HCT116 (cell line): ENCODE measurements around the gene KCTD10. TPM values are rescaled to one million over a fixed set of nuclear protein-coding genes. Genes with fewer than 3 reads are reported as not detected.

Source experiments
- ATAC-seq: fragments of 200-7000 bp; cut with Tn5 transposase; 2 replicates; pipeline ENCODE4 v1.9.1; 2020; ENCODE audit warnings: mild to moderate bottlenecking, moderate library complexity
- BruUV-seq: library from RNA; stranded (reverse); fragments of 400-500 nt; replicated peaks from 2 replicates; lab custom pipeline; 2021; lab: Mats Ljungman, UMichigan
- CTCF ChIA-PET: fragments of 300-600 bp; sonication (Branson Sonifier 250); formaldehyde crosslinking; loops from one replicate; lab custom pipeline; 2021; ENCODE audit warnings: antibody characterized with exemption; lab: Charles Lee
- POLR2A ChIA-PET: fragments of 300-600, 350-600 bp; sonication (Branson Sonifier 250); formaldehyde crosslinking; loops from one replicate; lab custom pipeline; 2021; ENCODE audit warnings: antibody characterized with exemption; lab: Charles Lee
- RAD21 ChIA-PET, 2 experiments: fragments of 300-600 bp; sonication (Branson Sonifier 250); formaldehyde crosslinking; loops; one replicate each; lab custom pipeline; 2023; ENCODE audit warnings: low total read pairs in 2 of 2; ENCODE audit not compliant: uncharacterized antibody in 2 of 2, unreplicated experiment in 2 of 2, low non-redundant PET in 1 of 2; lab: Charles Lee
- DNase-seq: peaks from one replicate; pipeline ENCODE4 v3.0.0-alpha.2; 2010; ENCODE audit warnings: low read depth, low spot score
- H2AFZ ChIP-seq: fragments of 200-600 bp; shearing (Covaris generic), sonication (generic); 2 replicates; pipeline ENCODE4 v1.6.1; 2017; ENCODE audit warnings: low read depth, mixed run types, mixed read lengths, antibody characterized with exemption, low read length; ENCODE audit not compliant: poor library complexity, severe bottlenecking
- H3K27ac ChIP-seq: 2 replicates; pipeline ENCODE4 v1.5.1; 2012; ENCODE audit warnings: low read depth, low read length
- H3K27me3 ChIP-seq: fragments of 200-600 bp; sonication (generic); 2 replicates; pipeline ENCODE4 v1.6.1; 2016; ENCODE audit warnings: mixed run types, low read length, mixed read lengths; ENCODE audit not compliant: insufficient read depth
- H3K36me3 ChIP-seq, 2 experiments: fragments of 200-500 bp in 1 of 2; fragments of 200-600 bp in 1 of 2; sonication (Bioruptor generic) in 1 of 2; sonication (generic) in 1 of 2; 2 replicates each; pipeline versions ENCODE4 v1.5.1 to v1.6.1; 2014 to 2016; ENCODE audit warnings: low read length in 2 of 2, inconsistent platforms in 1 of 2, mixed read lengths in 1 of 2, mixed run types in 1 of 2; ENCODE audit not compliant: insufficient read depth in 2 of 2, control insufficient read depth in 1 of 2
- H3K4me1 ChIP-seq, 2 experiments: fragments of 200-600 bp in 1 of 2; sonication (generic) in 1 of 2; 2 replicates each; pipeline versions ENCODE4 v1.5.1 to v1.6.1; 2012 to 2017; ENCODE audit warnings: low read length in 2 of 2, inconsistent platforms in 1 of 2, mild to moderate bottlenecking in 1 of 2, mixed read lengths in 1 of 2, mixed run types in 1 of 2, moderate library complexity in 1 of 2; ENCODE audit not compliant: insufficient read depth in 2 of 2, control insufficient read depth in 1 of 2
- H3K4me2 ChIP-seq: fragments of 200-600 bp; sonication (generic); 2 replicates; pipeline ENCODE4 v1.6.1; 2017; ENCODE audit warnings: mixed run types, low read length, mixed read lengths
- H3K4me3 ChIP-seq, 2 experiments: fragments of 200-600 bp in 1 of 2; sonication (generic) in 1 of 2; replicated peaks in 1 of 2; 2 replicates each; pipeline ENCODE4 v1.5.1; 2011 to 2016; ENCODE audit warnings: low read length in 2 of 2, control low read depth in 1 of 2, low read depth in 1 of 2, mild to moderate bottlenecking in 1 of 2, mixed read lengths in 1 of 2, mixed run types in 1 of 2
- H3K79me2 ChIP-seq: fragments of 200-600 bp; sonication (generic); 2 replicates; pipeline ENCODE4 v1.6.1; 2017; ENCODE audit warnings: mild to moderate bottlenecking, mixed run types, low read length, moderate library complexity, mixed read lengths; ENCODE audit not compliant: insufficient read depth
- H3K9ac ChIP-seq: fragments of 200-600 bp; sonication (generic); 2 replicates; pipeline ENCODE4 v1.6.1; 2016; ENCODE audit warnings: low read length, mixed read lengths
- H3K9me2 ChIP-seq: fragments of 200-600 bp; sonication (generic), shearing (Covaris generic); 2 replicates; pipeline ENCODE4 v1.6.1; 2017; ENCODE audit warnings: mixed run types, mild to moderate bottlenecking, moderate library complexity; ENCODE audit not compliant: insufficient read depth
- H3K9me3 ChIP-seq, 2 experiments: fragments of 200-500 bp in 1 of 2; fragments of 200-600 bp in 1 of 2; sonication (Bioruptor generic) in 1 of 2; sonication (generic) in 1 of 2; 2 replicates each; pipeline ENCODE4 v1.6.1; 2014 to 2017; ENCODE audit warnings: low read length in 2 of 2, mixed read lengths in 2 of 2, inconsistent platforms in 1 of 2, low read depth in 1 of 2, mild to moderate bottlenecking in 1 of 2, mixed run types in 1 of 2, moderate library complexity in 1 of 2; ENCODE audit not compliant: control insufficient read depth in 1 of 2, insufficient read depth in 1 of 2
- H4K20me1 ChIP-seq: fragments of 200-600 bp; sonication (generic), shearing (Covaris generic); 2 replicates; pipeline ENCODE4 v1.6.1; 2017; ENCODE audit warnings: mixed run types, mild to moderate bottlenecking, moderate library complexity; ENCODE audit not compliant: insufficient read depth
- CTCF ChIP-seq, 3 experiments: fragments of 200-600 bp in 1 of 3; sonication (generic) in 1 of 3; IDR thresholded peaks in 2 of 3; conservative IDR thresholded peaks in 1 of 3; 2 replicates each; pipeline ENCODE4 v1.5.1; 2012 to 2017; ENCODE audit warnings: low read depth in 2 of 3, low read length in 2 of 3, antibody characterized with exemption in 1 of 3, borderline replicate concordance in 1 of 3, control low read depth in 1 of 3, mild to moderate bottlenecking in 1 of 3, mixed read lengths in 1 of 3, mixed run types in 1 of 3, moderate library complexity in 1 of 3; ENCODE audit not compliant: insufficient read depth in 1 of 3
- ELF1 ChIP-seq: IDR thresholded peaks from 2 replicates; pipeline ENCODE4 v1.6.1; 2012; ENCODE audit warnings: low read depth, borderline replicate concordance
- EZH2 ChIP-seq: fragments of 200-600 bp; sonication (generic); IDR thresholded peaks from 2 replicates; pipeline ENCODE4 v1.6.1; 2017; ENCODE audit warnings: antibody characterized with exemption, mixed run types
- FOSL1 ChIP-seq: IDR thresholded peaks from 2 replicates; pipeline ENCODE4 v1.6.1; 2012; ENCODE audit warnings: low read depth
- JUND ChIP-seq: IDR thresholded peaks from 2 replicates; pipeline ENCODE4 v1.6.1; 2012
- MAX ChIP-seq: IDR thresholded peaks from 2 replicates; pipeline ENCODE4 v1.6.1; 2012
- SIN3A ChIP-seq: IDR thresholded peaks from 2 replicates; pipeline ENCODE4 v1.6.1; 2012; ENCODE audit warnings: low read depth
- SRF ChIP-seq: IDR thresholded peaks from 2 replicates; pipeline ENCODE4 v1.6.1; 2012; ENCODE audit warnings: low read depth
- TCF7L2 ChIP-seq: IDR thresholded peaks from 2 replicates; pipeline ENCODE4 v1.7.0; 2011; ENCODE audit warnings: borderline replicate concordance, inconsistent platforms; ENCODE audit not compliant: insufficient read depth, insufficient read length; ENCODE audit errors: extremely low read depth
- intact Hi-C: fragments of 100-400 bp; cut with micrococcal nuclease; formaldehyde crosslinking; loops from 2 replicates; pipeline ENCODE4 v1.10.0; 2022
- total RNA-seq: library from RNA; stranded (reverse); gene quantifications from one replicate; pipeline ENCODE4 v1.2.1, GENCODE V29; 2021; ENCODE audit not compliant: unreplicated experiment
- TF ChIP-seq, protein P1 (sequence below): IDR thresholded peaks from 2 replicates; pipeline ENCODE4 v1.6.1; 2012

Gene KCTD10
- total RNA-seq, 1 experiment from 2014 or later: 34.7 TPM

- no peaks in the 10 kb centered on the region for H3K9me2 ChIP-seq
- H2AFZ ChIP-seq: no peak overlapping the region
- H3K79me2 ChIP-seq: no peaks in the 10 kb centered on the region
- H3K27ac ChIP-seq: no peak overlapping the region
- no TSS peak for BruUV-seq
- ChIA-PET POLR2A (no interaction called here), RAD21 (no interaction called here), CTCF (no interaction called here)
- H3K4me2 ChIP-seq: no peak overlapping the region
- ATAC-seq: no peak
- H3K4me1 ChIP-seq: no peaks in the 10 kb centered on the region
- peaks cover 26 to 45% of the 10 kb centered on the region in 2 experiments for H3K36me3 ChIP-seq
- no peak for DNase-seq
- H4K20me1 ChIP-seq: no peaks in the 10 kb centered on the region
- TF ChIP-seq JUND (no peak), SRF (no peak), SIN3A (no peak), TCF7L2 (no peak), EZH2 (no peak), CTCF (IDR thresholded peaks at IDR 0.05 in 2 of 3, conservative IDR thresholded peaks at IDR 0.05 in 1 of 3; ENCODE audit: borderline replicate concordance in 1 of 3, insufficient read depth in 1 of 3, low read depth in 2 of 3, low read length in 2 of 3) (no peak), MAX (no peak), FOSL1 (no peak), ELF1 (no peak)
- TF ChIP-seq, protein P1, sequence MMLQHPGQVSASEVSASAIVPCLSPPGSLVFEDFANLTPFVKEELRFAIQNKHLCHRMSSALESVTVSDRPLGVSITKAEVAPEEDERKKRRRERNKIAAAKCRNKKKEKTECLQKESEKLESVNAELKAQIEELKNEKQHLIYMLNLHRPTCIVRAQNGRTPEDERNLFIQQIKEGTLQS: no peak
- no peaks in the 10 kb centered on the region for H3K9me3 ChIP-seq
- H3K27me3 ChIP-seq: no peaks in the 10 kb centered on the region
- H3K4me3 ChIP-seq: no peak overlapping the region
- intact Hi-C loops: no loop called here
- H3K9ac ChIP-seq: no peak overlapping the region
These were observed 10.3 kb upstream of the KCTD10 start for GRCh38 chr12:109487181-109488050.
